Loucy (cell line): ENCODE data around the gene PRDM11.

Experiments used
- EZH2phosphoT487 ChIP-seq: fragments of 200-600 bp; IDR thresholded peaks from 2 replicates; pipeline ENCODE4 v1.6.1; 2018; ENCODE audit warnings: antibody characterized with exemption, mild to moderate bottlenecking, moderate library complexity, borderline replicate concordance
- TF ChIP-seq, protein P1 (sequence below): fragments of 200-600 bp; sonication (generic); conservative IDR thresholded peaks from 2 replicates; pipeline ENCODE4 v1.5.1; 2014; ENCODE audit warnings: mild to moderate bottlenecking, antibody characterized with exemption, low read length

DNA sequence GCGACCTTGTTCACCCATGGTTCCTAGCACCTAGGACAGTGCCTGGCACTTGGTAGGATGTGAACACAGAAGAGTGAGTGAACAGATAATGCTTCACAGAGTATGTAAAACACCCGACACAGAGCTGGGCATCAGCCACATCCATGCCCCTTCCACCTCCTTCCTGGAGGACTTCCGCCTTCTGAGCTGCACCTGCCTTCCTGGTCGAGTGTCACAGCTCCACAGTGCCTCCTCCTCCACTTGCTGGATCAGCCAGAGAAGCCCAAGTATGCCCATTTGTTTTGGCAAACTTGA is 20.1 kb downstream of the PRDM11 start:
- no peak for TF ChIP-seq EZH2phosphoT487
- TF ChIP-seq, protein P1, sequence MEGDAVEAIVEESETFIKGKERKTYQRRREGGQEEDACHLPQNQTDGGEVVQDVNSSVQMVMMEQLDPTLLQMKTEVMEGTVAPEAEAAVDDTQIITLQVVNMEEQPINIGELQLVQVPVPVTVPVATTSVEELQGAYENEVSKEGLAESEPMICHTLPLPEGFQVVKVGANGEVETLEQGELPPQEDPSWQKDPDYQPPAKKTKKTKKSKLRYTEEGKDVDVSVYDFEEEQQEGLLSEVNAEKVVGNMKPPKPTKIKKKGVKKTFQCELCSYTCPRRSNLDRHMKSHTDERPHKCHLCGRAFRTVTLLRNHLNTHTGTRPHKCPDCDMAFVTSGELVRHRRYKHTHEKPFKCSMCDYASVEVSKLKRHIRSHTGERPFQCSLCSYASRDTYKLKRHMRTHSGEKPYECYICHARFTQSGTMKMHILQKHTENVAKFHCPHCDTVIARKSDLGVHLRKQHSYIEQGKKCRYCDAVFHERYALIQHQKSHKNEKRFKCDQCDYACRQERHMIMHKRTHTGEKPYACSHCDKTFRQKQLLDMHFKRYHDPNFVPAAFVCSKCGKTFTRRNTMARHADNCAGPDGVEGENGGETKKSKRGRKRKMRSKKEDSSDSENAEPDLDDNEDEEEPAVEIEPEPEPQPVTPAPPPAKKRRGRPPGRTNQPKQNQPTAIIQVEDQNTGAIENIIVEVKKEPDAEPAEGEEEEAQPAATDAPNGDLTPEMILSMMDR = no peak
